DND-41 (cell line): ENCODE data around the gene CEACAM5.

Experiments
- ATAC-seq: fragments of 200-7000 bp; cut with Tn5 transposase; 3 replicates; pipeline ENCODE4 v1.9.1; 2021; ENCODE audit warnings: low read depth; ENCODE audit not compliant: insufficient read depth
- DNase-seq: peaks from one replicate; pipeline ENCODE4 v3.0.0-alpha.2; 2020
- H2AFZ ChIP-seq: 2 replicates; pipeline ENCODE4 v1.6.0; 2012; ENCODE audit warnings: low read depth, low read length
- H3K27ac ChIP-seq: 2 replicates; pipeline ENCODE4 v1.5.1; 2012; ENCODE audit warnings: low read length, inconsistent platforms
- H3K27me3 ChIP-seq: fragments of 200-600 bp; sonication (generic); 2 replicates; pipeline ENCODE4 v1.6.0; 2012; ENCODE audit warnings: low read length, mild to moderate bottlenecking, inconsistent platforms; ENCODE audit not compliant: insufficient read depth, poor library complexity
- H3K36me3 ChIP-seq: 2 replicates; pipeline ENCODE4 v1.5.1; 2012; ENCODE audit warnings: low read length, inconsistent platforms; ENCODE audit not compliant: insufficient read depth
- H3K4me1 ChIP-seq: 2 replicates; pipeline ENCODE4 v1.5.1; 2012; ENCODE audit warnings: mild to moderate bottlenecking, low read length; ENCODE audit not compliant: insufficient read depth
- H3K4me2 ChIP-seq: 2 replicates; pipeline ENCODE4 v1.6.0; 2012; ENCODE audit warnings: mild to moderate bottlenecking, moderate library complexity, low read length, inconsistent platforms; ENCODE audit not compliant: insufficient read depth
- H3K4me3 ChIP-seq, 2 experiments: fragments of 200-600 bp in 1 of 2; shearing (Covaris generic) in 1 of 2; 2 replicates each; pipeline ENCODE4 v1.5.1; 2012 to 2016; ENCODE audit warnings: inconsistent platforms in 2 of 2, low read length in 2 of 2, mild to moderate bottlenecking in 2 of 2, low read depth in 1 of 2, moderate library complexity in 1 of 2
- H3K79me2 ChIP-seq: 2 replicates; pipeline ENCODE4 v1.6.0; 2012; ENCODE audit warnings: low read length, inconsistent platforms; ENCODE audit not compliant: insufficient read depth
- H3K9ac ChIP-seq: 2 replicates; pipeline ENCODE4 v1.6.0; 2012; ENCODE audit warnings: low read depth, mild to moderate bottlenecking, inconsistent platforms, low read length, moderate library complexity
- H3K9me3 ChIP-seq: 2 replicates; pipeline ENCODE4 v1.5.1; 2012; ENCODE audit warnings: low read length, moderate library complexity, mild to moderate bottlenecking, inconsistent platforms; ENCODE audit not compliant: insufficient read depth, severe bottlenecking
- H4K20me1 ChIP-seq: 2 replicates; pipeline ENCODE4 v1.6.0; 2012; ENCODE audit warnings: low read length; ENCODE audit not compliant: insufficient read depth
- EZH2 ChIP-seq: IDR thresholded peaks from 3 replicates; pipeline ENCODE4 v1.6.1; 2012; ENCODE audit warnings: borderline replicate concordance, low read depth, mild to moderate bottlenecking, moderate library complexity, low read length, inconsistent platforms; ENCODE audit not compliant: severe bottlenecking
- TF ChIP-seq, protein P1 (sequence below): IDR thresholded peaks from 2 replicates; pipeline ENCODE4 v1.5.1; 2012; ENCODE audit warnings: borderline replicate concordance, low read length, moderate library complexity, mild to moderate bottlenecking; ENCODE audit not compliant: poor library complexity, severe bottlenecking; ENCODE audit errors: extremely low read depth

CEACAM5 gene

GRCh38 chr19:41691268-41691970, 17.0 kb upstream of the CEACAM5 start:
- Histone ChIP-seq H3K36me3 (no peaks in the 10 kb centered on the region), H3K27ac (no peak overlapping the region), H3K79me2 (no peaks in the 10 kb centered on the region), H3K9ac (no peak overlapping the region), H4K20me1 (peaks cover under 1% of the 10 kb centered on the region; the same call in 1 of the 2 replicates), H2AFZ (no peak overlapping the region), H3K4me1 (no peaks in the 10 kb centered on the region), H3K27me3 (no peaks in the 10 kb centered on the region), H3K4me2 (no peak overlapping the region), H3K4me3 (no peak overlapping the region), H3K9me3 (no peaks in the 10 kb centered on the region)
- TF ChIP-seq, protein P1, sequence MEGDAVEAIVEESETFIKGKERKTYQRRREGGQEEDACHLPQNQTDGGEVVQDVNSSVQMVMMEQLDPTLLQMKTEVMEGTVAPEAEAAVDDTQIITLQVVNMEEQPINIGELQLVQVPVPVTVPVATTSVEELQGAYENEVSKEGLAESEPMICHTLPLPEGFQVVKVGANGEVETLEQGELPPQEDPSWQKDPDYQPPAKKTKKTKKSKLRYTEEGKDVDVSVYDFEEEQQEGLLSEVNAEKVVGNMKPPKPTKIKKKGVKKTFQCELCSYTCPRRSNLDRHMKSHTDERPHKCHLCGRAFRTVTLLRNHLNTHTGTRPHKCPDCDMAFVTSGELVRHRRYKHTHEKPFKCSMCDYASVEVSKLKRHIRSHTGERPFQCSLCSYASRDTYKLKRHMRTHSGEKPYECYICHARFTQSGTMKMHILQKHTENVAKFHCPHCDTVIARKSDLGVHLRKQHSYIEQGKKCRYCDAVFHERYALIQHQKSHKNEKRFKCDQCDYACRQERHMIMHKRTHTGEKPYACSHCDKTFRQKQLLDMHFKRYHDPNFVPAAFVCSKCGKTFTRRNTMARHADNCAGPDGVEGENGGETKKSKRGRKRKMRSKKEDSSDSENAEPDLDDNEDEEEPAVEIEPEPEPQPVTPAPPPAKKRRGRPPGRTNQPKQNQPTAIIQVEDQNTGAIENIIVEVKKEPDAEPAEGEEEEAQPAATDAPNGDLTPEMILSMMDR = peak; percentile 67
- TF ChIP-seq EZH2 = no peak
- ATAC-seq = no peak
- no peak for DNase-seq

- no peaks in the 10 kb centered on the region for H3K9me3 ChIP-seq
- no peak overlapping the region for H2AFZ ChIP-seq
- no peaks in the 10 kb centered on the region for H3K79me2 ChIP-seq
- no peak overlapping the region for H3K4me2 ChIP-seq
- H3K27me3 ChIP-seq = no peaks in the 10 kb centered on the region
- no peak overlapping the region for H3K27ac ChIP-seq
- H3K4me3 ChIP-seq = no peak overlapping the region
- H4K20me1 ChIP-seq = peaks cover 3% of the 10 kb centered on the region; the same call in 1 of the 2 replicates
- DNase-seq (no peak), ATAC-seq (no peak)
- H3K9ac ChIP-seq = no peak overlapping the region
- TF ChIP-seq, protein P1 = no peak
- TF ChIP-seq EZH2 = no peak
- H3K36me3 ChIP-seq = no peaks in the 10 kb centered on the region
- no peaks in the 10 kb centered on the region for H3K4me1 ChIP-seq
Observed at GRCh38 chr19:41694196-41694595, 14.2 kb upstream of the CEACAM5 start.

DNA sequence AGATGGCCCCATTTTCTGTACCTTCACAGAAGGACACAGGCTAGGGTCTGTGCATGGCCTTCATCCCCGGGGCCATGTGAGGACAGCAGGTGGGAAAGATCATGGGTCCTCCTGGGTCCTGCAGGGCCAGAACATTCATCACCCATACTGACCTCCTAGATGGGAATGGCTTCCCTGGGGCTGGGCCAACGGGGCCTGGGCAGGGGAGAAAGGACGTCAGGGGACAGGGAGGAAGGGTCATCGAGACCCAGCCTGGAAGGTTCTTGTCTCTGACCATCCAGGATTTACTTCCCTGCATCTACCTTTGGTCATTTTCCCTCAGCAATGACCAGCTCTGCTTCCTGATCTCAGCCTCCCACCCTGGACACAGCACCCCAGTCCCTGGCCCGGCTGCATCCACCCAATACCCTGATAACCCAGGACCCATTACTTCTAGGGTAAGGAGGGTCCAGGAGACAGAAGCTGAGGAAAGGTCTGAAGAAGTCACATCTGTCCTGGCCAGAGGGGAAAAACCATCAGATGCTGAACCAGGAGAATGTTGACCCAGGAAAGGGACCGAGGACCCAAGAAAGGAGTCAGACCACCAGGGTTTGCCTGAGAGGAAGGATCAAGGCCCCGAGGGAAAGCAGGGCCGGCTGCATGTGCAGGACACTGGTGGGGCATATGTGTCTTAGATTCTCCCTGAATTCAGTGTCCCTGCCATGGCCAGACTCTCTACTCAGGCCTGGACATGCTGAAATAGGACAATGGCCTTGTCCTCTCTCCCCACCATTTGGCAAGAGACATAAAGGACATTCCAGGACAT, 13.4 kb upstream of the CEACAM5 start:
- no peak overlapping the region for H3K4me3 ChIP-seq
- H3K27ac ChIP-seq = no peak overlapping the region
- H2AFZ ChIP-seq = no peak overlapping the region
- no peak overlapping the region for H3K9ac ChIP-seq
- H3K4me1 ChIP-seq = no peaks in the 10 kb centered on the region
- peaks cover 3% of the 10 kb centered on the region; the same call in 1 of the 2 replicates for H4K20me1 ChIP-seq
- H3K9me3 ChIP-seq = no peaks in the 10 kb centered on the region
- H3K79me2 ChIP-seq = no peaks in the 10 kb centered on the region
- TF ChIP-seq, protein P1 = no peak
- no peak for TF ChIP-seq EZH2
- ATAC-seq (no peak), DNase-seq (no peak)
- H3K4me2 ChIP-seq = no peak overlapping the region
- H3K36me3 ChIP-seq = no peaks in the 10 kb centered on the region
- no peaks in the 10 kb centered on the region for H3K27me3 ChIP-seq
